Pancreas (tissue), 10 donors: ENCODE data around the gene ABO. TPM values are rescaled to one million over a fixed set of nuclear protein-coding genes. Genes with fewer than 3 reads are reported as not detected.

ENCODE experiments used
- ATAC-seq, 4 donors: fragments of 200-7000 bp; cut with Tn5 transposase; one replicate each; pipeline versions ENCODE4 v1.8.0 to v1.9.1; 2020; ENCODE audit warnings: mild to moderate bottlenecking in 4 of 4, moderate library complexity in 4 of 4
- DNase-seq, 6 donors: peaks; one replicate each; pipeline ENCODE4 v3.0.0-alpha.2; 2020
- FAIRE-seq: peaks from 2 replicates; lab custom pipeline; 2012; peaks lifted over from hg19 to GRCh38; lab: Jason Lieb, UNC
- H3K27ac ChIP-seq, 4 donors: fragments of 200-600 bp; sonication (generic); 1 replicate in 3 of 4; 2 replicates in 1 of 4; pipeline versions ENCODE4 v1.5.0 to v1.8.0; 2020
- H3K27me3 ChIP-seq, 4 donors: fragments of 200-600 bp; one replicate each; pipeline ENCODE4 v1.8.0; 2021
- H3K36me3 ChIP-seq, 3 donors: fragments of 200-600 bp; sonication (generic) in 1 of 3; one replicate each; pipeline versions ENCODE4 v1.5.0 to v1.8.0; 2020 to 2021
- H3K4me1 ChIP-seq, 3 donors: fragments of 200-600 bp; one replicate each; pipeline ENCODE4 v1.8.0; 2021
- H3K4me3 ChIP-seq, 4 donors: fragments of 200-600 bp; sonication (generic) in 2 of 4; one replicate each; pipeline versions ENCODE4 v1.5.0 to v1.8.0; 2020 to 2021
- H3K9me3 ChIP-seq, 4 donors: fragments of 200-600 bp; one replicate each; pipeline ENCODE4 v1.8.0; 2021
- WGBS, 2 donors: extraction: QIAGEN DNeasy Blood & Tissue Kit; methylation state at CpG; one replicate each; pipeline ENCODE4 v1.1.7; 2013; 5-methylcytosine and 5-hydroxymethylcytosine counted together
- intact Hi-C, 3 donors: fragments of 100-400 bp; cut with DNase I; formaldehyde crosslinking; loops; one replicate each; pipeline versions ENCODE4 v1.11.1 to v1.14.2; 2022
- polyA plus RNA-seq, 2 donors: library from polyadenylated mRNA; stranded (reverse); fragments of 200-250 nt; gene quantifications; one replicate each; pipeline ENCODE4 v1.2.3, GENCODE V29; 2013
- total RNA-seq, 6 donors: library from RNA; stranded (reverse); fragmentation: NEBNext Ultra II Directional in 4 of 6; extraction: Animal tissue kit (Norgen Biotek cat#: 25700) in 4 of 6; gene quantifications; one replicate each; pipeline versions ENCODE4 v1.2.1 to v1.2.4, GENCODE V29; 2021 to 2023
- TF ChIP-seq, protein P1 (sequence below), 4 donors: fragments of 200-600 bp; sonication (generic) in 3 of 4; IDR thresholded peaks; one replicate each; pipeline versions ENCODE4 v1.5.0 to v1.8.0; 2021; ENCODE audit warnings: antibody characterized with exemption in 4 of 4
- donor health status: healthy with polysubstance abuse.
- donor health status: DM: no; HTN: no; CAD: no; lungs with moderate emphysema.
- donor health status: DM: no; HTN: no; CAD: no.
- donor health status: control.
- donor health status: control.
- donor health status: Bipolar disorder and iron deficiency.
- donor health status: DM: yes; HTN: yes; CAD: no.
- donor health status: DM: no; HTN: no; CAD: no.
- donor health status: DM: no; HTN: no; CAD: no.
- donor health status: DM: yes; HTN: yes; CAD: no.

ABO gene
- total and polyA plus RNA-seq, 8 donors, result 2.1 to 10.2 (median 5.4) TPM

DNA sequence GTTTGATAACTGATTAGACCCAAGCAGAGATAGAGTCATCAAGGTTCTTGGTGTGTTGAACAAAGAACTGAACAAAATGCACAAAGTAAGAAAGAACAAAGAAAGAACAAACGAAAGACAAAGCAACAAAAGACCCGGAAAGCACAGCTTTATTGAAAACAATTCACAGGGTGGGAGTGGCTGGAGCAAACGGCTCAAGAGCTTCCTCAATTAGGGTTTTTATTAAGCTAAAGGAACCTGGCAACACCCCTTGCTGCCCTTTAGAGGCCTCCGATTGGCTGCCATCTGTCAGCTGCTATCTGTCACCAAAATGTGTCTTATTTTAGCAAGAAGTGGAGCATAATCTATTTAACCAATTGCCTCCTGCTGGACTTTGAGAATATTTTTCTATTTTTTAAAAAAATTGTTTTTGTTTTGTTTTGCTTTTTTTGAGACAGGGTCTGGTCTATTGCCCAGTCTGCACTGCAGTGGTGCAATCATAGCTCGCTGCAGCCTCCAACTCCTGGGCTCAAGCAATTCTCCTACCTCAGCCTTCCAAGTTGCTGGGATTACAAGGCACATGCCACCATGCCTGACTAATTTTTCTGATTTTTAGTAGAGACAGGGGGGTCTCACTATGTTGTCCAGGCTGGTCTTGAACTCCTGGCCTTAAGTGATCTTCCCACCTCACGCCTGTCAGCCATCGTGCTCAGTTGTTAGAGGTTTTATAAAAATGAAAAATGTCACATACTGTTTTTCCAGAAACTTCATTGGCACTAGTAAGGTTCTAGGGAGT is 7.7 kb upstream of the ABO start:
- DNase-seq (no peak), FAIRE-seq (no peak), ATAC-seq (peak in 1 of 4 donors; percentile 37)
- 67 to 72% methylated on average over 7 of the region's 7 CpGs for WGBS, 2 donors
- intact Hi-C loops, result no loop called here
- Histone ChIP-seq H3K36me3 (no peaks in the 10 kb centered on the region), H3K27ac (no peak overlapping the region), H3K9me3 (no peaks in the 10 kb centered on the region), H3K27me3 (no peaks in the 10 kb centered on the region), H3K4me3 (no peak overlapping the region), H3K4me1 (no peaks in the 10 kb centered on the region)
- TF ChIP-seq, protein P1, sequence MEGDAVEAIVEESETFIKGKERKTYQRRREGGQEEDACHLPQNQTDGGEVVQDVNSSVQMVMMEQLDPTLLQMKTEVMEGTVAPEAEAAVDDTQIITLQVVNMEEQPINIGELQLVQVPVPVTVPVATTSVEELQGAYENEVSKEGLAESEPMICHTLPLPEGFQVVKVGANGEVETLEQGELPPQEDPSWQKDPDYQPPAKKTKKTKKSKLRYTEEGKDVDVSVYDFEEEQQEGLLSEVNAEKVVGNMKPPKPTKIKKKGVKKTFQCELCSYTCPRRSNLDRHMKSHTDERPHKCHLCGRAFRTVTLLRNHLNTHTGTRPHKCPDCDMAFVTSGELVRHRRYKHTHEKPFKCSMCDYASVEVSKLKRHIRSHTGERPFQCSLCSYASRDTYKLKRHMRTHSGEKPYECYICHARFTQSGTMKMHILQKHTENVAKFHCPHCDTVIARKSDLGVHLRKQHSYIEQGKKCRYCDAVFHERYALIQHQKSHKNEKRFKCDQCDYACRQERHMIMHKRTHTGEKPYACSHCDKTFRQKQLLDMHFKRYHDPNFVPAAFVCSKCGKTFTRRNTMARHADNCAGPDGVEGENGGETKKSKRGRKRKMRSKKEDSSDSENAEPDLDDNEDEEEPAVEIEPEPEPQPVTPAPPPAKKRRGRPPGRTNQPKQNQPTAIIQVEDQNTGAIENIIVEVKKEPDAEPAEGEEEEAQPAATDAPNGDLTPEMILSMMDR (IDR thresholded peaks at IDR 0.05), result no peak

DNA sequence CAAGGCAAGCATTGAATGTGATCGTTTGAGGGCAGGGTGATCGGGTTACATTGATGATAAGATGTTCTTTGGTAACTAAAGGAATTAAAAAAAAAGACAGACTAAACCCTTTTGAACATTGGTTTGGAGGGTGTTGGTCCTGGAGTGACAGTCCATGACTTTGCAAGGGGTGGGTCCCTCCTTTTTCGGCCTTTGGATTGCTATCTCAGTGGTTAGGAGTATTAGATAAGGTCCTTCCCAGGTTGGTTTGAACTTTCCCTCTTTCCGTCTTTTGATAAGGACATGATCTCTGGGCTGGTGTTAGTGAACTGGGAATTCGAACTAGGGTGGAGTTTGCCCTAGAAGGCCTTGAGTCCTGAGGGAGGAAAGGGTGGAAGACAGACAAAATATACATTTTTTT is 5.4 kb upstream of the ABO start:
- Histone ChIP-seq H3K9me3 (no peaks in the 10 kb centered on the region), H3K27ac (no peak overlapping the region), H3K27me3 (no peaks in the 10 kb centered on the region), H3K4me1 (no peaks in the 10 kb centered on the region), H3K4me3 (no peak overlapping the region), H3K36me3 (no peaks in the 10 kb centered on the region)
- FAIRE-seq (no peak), DNase-seq (no peak), ATAC-seq (no peak)
- intact Hi-C loops, result no loop called here
- 52 to 53% methylated on average over 5 of the region's 5 CpGs for WGBS, 2 donors
- TF ChIP-seq, protein P1 (IDR thresholded peaks at IDR 0.05), result no peak

DNA sequence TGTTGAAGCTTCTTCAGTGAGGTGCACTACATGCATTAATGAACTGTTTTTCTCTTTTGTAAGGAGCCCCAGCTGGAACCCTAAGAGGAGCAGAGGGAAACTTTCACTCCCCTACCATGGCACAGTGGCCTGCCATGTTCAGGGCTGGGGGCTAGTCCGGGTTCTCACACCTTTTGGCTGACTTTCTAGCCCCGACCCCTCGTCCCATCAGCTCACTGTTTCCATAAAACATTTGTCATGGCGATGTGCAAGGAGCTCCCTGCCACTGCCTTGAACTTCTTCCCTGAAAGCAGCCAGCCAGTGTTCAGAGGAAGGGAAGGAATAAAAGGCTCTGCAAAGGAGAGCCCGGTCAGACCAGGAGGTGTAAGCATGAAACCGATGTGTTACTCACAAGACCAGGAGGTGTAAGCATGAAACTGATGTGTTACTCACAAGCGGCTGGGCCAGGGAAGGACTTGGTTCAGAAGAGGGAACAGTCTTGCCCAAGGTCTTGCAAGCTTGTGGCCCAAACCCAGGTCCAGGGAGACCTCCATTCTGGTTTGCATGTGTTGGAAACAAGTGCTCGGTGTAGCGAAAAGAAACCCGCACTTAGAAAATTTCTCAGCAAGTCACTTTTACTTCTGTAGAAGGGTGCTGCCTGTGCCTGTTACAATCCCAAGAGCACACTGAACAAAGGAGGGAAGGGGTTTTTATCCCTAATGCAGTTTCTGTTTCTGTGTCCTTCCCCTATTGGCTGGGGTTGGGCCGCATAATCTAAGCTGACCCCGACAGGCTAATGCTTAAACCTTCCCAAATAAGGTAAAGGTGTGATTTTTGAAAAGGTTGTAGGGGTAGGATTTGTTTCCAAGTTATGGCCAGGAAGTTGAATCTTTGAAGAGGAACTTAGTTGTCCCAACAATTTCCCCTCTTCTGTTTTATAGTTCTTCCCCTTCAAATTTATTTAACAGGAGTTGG is 3.4 kb upstream of the ABO start:
- no peak overlapping the region for H3K27ac ChIP-seq
- TF ChIP-seq, protein P1 (IDR thresholded peaks at IDR 0.05), result no peak

DNA sequence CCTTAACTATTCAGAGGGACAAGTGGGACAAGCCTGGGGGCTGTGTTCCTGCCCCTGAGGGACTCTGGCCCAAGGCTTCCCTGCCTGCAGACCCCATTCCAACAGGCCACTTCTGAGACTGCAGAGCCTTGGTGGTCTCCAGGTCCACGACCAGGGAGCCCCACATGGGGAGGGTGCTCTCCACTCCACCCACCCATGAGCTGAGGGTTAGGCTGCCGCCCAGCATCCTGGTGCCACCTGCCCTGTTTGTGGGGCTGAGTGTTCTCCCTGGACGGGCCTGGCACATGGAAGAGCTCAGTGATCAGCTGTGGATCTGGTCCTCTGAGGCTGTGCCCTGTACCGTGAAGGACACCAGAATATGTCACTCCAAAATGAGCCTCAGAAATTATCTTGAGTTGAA is 2.5 kb upstream of the ABO start:
- Histone ChIP-seq H3K36me3 (no peaks in the 10 kb centered on the region), H3K27me3 (no peaks in the 10 kb centered on the region), H3K9me3 (no peaks in the 10 kb centered on the region), H3K27ac (no peak overlapping the region), H3K4me3 (no peak overlapping the region), H3K4me1 (no peaks in the 10 kb centered on the region)
- TF ChIP-seq, protein P1 (IDR thresholded peaks at IDR 0.05), result no peak
- no peak for DNase-seq
- 76 to 84% methylated on average over 4 of the region's 4 CpGs for WGBS, 2 donors
- no peak for FAIRE-seq
- intact Hi-C loops, result no loop called here
- ATAC-seq, result no peak

More for the DNA sequence above, 3.4 kb upstream of the ABO start:
- DNase-seq (no peak), ATAC-seq (no peak), FAIRE-seq (no peak)
- intact Hi-C loops, result no loop called here
- Histone ChIP-seq H3K4me1 (no peaks in the 10 kb centered on the region), H3K27me3 (no peaks in the 10 kb centered on the region), H3K9me3 (no peaks in the 10 kb centered on the region), H3K36me3 (no peaks in the 10 kb centered on the region), H3K4me3 (no peak overlapping the region)
- 81 to 83% methylated on average over 12 of the region's 12 CpGs for WGBS, 2 donors
